Esophagus squamous epithelium (tissue), 4 donors: Measurements from ENCODE around the gene EGR1.

ENCODE experiments used
- POLR2A ChIP-seq, 4 donors: fragments of 450-650 bp; IDR thresholded peaks; one replicate each; pipeline ENCODE4 v1.6.1; 2017; ENCODE audit warnings: antibody characterized with exemption in 4 of 4, mild to moderate bottlenecking in 4 of 4, moderate library complexity in 3 of 4
- TF ChIP-seq, protein P1 (sequence below), 6 experiments: fragments of 450-650 bp in 4 of 6; fragments of 200-600 bp in 2 of 6; sonication (generic) in 2 of 6; IDR thresholded peaks; one replicate each; pipeline ENCODE4 v1.5.1; 2016 to 2019; ENCODE audit warnings: antibody characterized with exemption in 6 of 6, mild to moderate bottlenecking in 4 of 6, moderate library complexity in 4 of 6

DNA sequence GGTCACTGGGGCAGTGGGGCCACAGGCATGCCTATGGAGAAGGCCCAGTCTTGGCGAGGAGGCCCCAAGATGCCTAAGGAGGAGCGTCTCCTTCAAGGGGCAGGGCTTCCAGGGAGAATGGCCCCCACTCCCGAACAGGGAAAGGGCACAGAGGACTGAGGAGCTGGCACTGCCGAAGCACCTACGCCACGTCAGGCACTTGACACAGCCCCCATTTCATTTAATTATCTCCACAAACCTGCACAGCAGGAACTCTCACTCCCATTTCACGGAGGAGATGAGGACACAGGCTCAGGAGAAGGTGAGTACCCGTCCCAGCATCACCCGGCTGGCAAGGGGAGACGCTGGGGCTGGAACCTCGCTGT is 26.0 kb downstream of the EGR1 start:
- TF ChIP-seq, protein P1, sequence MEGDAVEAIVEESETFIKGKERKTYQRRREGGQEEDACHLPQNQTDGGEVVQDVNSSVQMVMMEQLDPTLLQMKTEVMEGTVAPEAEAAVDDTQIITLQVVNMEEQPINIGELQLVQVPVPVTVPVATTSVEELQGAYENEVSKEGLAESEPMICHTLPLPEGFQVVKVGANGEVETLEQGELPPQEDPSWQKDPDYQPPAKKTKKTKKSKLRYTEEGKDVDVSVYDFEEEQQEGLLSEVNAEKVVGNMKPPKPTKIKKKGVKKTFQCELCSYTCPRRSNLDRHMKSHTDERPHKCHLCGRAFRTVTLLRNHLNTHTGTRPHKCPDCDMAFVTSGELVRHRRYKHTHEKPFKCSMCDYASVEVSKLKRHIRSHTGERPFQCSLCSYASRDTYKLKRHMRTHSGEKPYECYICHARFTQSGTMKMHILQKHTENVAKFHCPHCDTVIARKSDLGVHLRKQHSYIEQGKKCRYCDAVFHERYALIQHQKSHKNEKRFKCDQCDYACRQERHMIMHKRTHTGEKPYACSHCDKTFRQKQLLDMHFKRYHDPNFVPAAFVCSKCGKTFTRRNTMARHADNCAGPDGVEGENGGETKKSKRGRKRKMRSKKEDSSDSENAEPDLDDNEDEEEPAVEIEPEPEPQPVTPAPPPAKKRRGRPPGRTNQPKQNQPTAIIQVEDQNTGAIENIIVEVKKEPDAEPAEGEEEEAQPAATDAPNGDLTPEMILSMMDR (IDR thresholded peaks at IDR 0.05) = no peak
- TF ChIP-seq POLR2A (IDR thresholded peaks at IDR 0.05) = no peak
